ENCODE results near the gene CPAMD8. TPM values are rescaled to one million over a fixed set of nuclear protein-coding genes. Genes with fewer than 3 reads are reported as not detected.

Gene CPAMD8
- total and polyA plus RNA-seq, 9 of the 15 experiments (the other 6 are each of a cell fraction or from before 2014, with no cell fraction given): 0.20 to 2.1 (median 1.3) TPM

DNA sequence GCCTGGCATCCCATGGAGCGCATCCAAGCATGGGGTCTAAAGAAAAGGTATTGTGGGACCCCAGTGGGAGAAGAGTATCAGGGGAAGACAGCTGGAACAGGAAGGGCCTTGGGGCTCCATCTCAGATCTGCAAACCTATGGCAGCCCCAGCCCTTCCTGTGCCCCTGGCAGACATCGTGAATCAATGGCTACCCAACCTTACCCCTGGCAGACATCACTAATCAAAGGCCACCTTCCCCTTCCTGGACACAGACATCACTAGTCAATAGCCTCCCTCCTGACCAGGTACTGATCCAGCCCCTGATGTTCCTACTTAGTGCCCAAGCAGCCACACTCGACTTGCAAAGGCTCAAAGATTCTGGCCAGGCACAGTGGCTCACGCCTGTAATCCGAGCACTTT lies 122.0 kb downstream of the CPAMD8 start:
- H3K36me3 ChIP-seq (ENCODE audit: control insufficient read depth, insufficient read depth, low read length): no peaks in the 10 kb centered on the region
- no peak overlapping the region for H3K4me2 ChIP-seq (ENCODE audit: insufficient read depth, low read length)
- intact Hi-C loops (cut with micrococcal nuclease): no loop called here
- in situ Hi-C loops (cut with MboI): no loop called here
- peaks cover 0 to 19% of the 10 kb centered on the region in 2 experiments; a peak in 3 of 5 replicates for H3K27me3 ChIP-seq (ENCODE audit: control insufficient read depth in 2 of 2, insufficient read depth in 2 of 2, low read length in 2 of 2)
- DNase-seq (ENCODE audit: extremely low read depth in 1 of 4, low spot score in 3 of 4): no peak
- no peak overlapping the region for H3K27ac ChIP-seq (ENCODE audit: extremely low read depth, low read depth, low read length)
- no peaks in the 10 kb centered on the region for H3K9me1 ChIP-seq (ENCODE audit: control insufficient read depth, insufficient read depth, low read length)
- no peak for ATAC-seq
- ChIA-PET CTCF (ENCODE audit: low intra/inter-chr PET ratio) (no interaction called here), POLR2A (no interaction called here)
- H3K9ac ChIP-seq (ENCODE audit: insufficient read depth in 1 of 2, low read depth in 2 of 2, low read length in 2 of 2): no peak overlapping the region
- no peaks in the 10 kb centered on the region for H4K20me1 ChIP-seq (replicated peaks; ENCODE audit: control insufficient read depth, insufficient read depth, low read length)
- no peak overlapping the region for H2AFZ ChIP-seq (ENCODE audit: low read depth, low read length)
- peaks cover 0 to 12% of the 10 kb centered on the region in 2 experiments; a peak in 2 of 5 replicates for H3K4me1 ChIP-seq (replicated peaks in 1 of 2; ENCODE audit: control insufficient read depth in 2 of 2, insufficient read depth in 2 of 2, low read length in 2 of 2)
- BruUV-seq (replicated peaks): no TSS peak
- no peak overlapping the region for H3K4me3 ChIP-seq
- no peaks in the 10 kb centered on the region for H3K79me2 ChIP-seq (ENCODE audit: control insufficient read depth, insufficient read depth, low read length)
- no peaks in the 10 kb centered on the region for H3K9me3 ChIP-seq (replicated peaks; ENCODE audit: control insufficient read depth, insufficient read depth, low read depth, low read length)
- FAIRE-seq: no peak
- WGBS (ENCODE audit: insufficient coverage, low coverage, missing lambda C conversion rate): 3% methylated on average over 5 of the region's 5 CpGs
- no peak for TF ChIP-seq ZKSCAN3 (CRISPR knock-in tag; IDR thresholded peaks at IDR 0.05)
- peak in 1 of 2 experiments; percentile 98; a peak in 2 of 4 replicates for TF ChIP-seq MLLT1 (IDR thresholded peaks at IDR 0.05)
- no peak for TF ChIP-seq ZNF146 (CRISPR knock-in tag; IDR thresholded peaks at IDR 0.05; ENCODE audit: unreplicated experiment)
- TF ChIP-seq, protein P1, sequence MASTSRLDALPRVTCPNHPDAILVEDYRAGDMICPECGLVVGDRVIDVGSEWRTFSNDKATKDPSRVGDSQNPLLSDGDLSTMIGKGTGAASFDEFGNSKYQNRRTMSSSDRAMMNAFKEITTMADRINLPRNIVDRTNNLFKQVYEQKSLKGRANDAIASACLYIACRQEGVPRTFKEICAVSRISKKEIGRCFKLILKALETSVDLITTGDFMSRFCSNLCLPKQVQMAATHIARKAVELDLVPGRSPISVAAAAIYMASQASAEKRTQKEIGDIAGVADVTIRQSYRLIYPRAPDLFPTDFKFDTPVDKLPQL (IDR thresholded peaks at IDR 0.05; ENCODE audit: extremely low read depth, insufficient read length): no peak
- TF ChIP-seq, protein P2, sequence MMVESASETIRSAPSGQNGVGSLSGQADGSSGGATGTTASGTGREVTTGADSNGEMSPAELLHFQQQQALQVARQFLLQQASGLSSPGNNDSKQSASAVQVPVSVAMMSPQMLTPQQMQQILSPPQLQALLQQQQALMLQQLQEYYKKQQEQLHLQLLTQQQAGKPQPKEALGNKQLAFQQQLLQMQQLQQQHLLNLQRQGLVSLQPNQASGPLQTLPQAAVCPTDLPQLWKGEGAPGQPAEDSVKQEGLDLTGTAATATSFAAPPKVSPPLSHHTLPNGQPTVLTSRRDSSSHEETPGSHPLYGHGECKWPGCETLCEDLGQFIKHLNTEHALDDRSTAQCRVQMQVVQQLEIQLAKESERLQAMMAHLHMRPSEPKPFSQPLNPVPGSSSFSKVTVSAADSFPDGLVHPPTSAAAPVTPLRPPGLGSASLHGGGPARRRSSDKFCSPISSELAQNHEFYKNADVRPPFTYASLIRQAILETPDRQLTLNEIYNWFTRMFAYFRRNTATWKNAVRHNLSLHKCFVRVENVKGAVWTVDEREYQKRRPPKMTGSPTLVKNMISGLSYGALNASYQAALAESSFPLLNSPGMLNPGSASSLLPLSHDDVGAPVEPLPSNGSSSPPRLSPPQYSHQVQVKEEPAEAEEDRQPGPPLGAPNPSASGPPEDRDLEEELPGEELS (CRISPR knock-in tag; IDR thresholded peaks at IDR 0.05; ENCODE audit: borderline replicate concordance): no peak
- TF ChIP-seq, protein P3, sequence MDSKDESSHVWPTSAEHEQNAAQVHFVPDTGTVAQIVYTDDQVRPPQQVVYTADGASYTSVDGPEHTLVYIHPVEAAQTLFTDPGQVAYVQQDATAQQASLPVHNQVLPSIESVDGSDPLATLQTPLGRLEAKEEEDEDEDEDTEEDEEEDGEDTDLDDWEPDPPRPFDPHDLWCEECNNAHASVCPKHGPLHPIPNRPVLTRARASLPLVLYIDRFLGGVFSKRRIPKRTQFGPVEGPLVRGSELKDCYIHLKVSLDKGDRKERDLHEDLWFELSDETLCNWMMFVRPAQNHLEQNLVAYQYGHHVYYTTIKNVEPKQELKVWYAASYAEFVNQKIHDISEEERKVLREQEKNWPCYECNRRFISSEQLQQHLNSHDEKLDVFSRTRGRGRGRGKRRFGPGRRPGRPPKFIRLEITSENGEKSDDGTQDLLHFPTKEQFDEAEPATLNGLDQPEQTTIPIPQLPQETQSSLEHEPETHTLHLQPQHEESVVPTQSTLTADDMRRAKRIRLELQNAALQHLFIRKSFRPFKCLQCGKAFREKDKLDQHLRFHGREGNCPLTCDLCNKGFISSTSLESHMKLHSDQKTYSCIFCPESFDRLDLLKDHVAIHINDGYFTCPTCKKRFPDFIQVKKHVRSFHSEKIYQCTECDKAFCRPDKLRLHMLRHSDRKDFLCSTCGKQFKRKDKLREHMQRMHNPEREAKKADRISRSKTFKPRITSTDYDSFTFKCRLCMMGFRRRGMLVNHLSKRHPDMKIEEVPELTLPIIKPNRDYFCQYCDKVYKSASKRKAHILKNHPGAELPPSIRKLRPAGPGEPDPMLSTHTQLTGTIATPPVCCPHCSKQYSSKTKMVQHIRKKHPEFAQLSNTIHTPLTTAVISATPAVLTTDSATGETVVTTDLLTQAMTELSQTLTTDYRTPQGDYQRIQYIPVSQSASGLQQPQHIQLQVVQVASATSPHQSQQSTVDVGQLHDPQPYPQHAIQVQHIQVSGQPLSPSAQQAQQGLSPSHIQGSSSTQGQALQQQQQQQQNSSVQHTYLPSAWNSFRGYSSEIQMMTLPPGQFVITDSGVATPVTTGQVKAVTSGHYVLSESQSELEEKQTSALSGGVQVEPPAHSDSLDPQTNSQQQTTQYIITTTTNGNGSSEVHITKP (IDR thresholded peaks at IDR 0.05; ENCODE audit: partially characterized antibody): no peak
